Hepatocyte (in vitro differentiated cells): ENCODE results near the gene XYLT1.

Experiments used
- EZH2 ChIP-seq: fragments of 200-600 bp; sonication (generic); IDR thresholded peaks from 2 replicates; pipeline ENCODE4 v1.6.1; 2016; ENCODE audit warnings: antibody characterized with exemption, mild to moderate bottlenecking, borderline replicate concordance
- TF ChIP-seq, protein P1 (sequence below): fragments of 200-600 bp; sonication (generic); IDR thresholded peaks from 2 replicates; pipeline ENCODE4 v1.5.1; 2016; ENCODE audit warnings: antibody characterized with exemption, mild to moderate bottlenecking; ENCODE audit not compliant: poor library complexity

DNA sequence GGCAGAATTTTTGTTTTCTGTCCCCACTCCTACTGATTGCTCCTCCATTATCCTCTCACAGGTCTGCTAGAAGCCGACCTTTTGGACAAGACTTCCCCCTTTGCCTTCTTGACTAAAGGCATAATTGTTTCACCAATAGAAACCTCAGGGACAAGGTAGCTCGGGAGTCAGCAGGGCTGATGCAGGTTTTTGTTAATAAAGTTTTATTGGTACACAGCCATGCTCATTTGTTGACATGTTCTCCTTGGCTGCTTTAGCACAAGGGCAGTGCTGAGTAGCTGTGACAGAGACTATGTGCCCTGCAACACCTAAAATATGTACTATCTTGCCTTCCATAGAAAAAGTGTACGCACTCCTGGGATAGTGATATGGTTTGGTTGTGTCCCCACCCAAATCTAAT lies 271.6 kb downstream of the XYLT1 start:
- TF ChIP-seq, protein P1, sequence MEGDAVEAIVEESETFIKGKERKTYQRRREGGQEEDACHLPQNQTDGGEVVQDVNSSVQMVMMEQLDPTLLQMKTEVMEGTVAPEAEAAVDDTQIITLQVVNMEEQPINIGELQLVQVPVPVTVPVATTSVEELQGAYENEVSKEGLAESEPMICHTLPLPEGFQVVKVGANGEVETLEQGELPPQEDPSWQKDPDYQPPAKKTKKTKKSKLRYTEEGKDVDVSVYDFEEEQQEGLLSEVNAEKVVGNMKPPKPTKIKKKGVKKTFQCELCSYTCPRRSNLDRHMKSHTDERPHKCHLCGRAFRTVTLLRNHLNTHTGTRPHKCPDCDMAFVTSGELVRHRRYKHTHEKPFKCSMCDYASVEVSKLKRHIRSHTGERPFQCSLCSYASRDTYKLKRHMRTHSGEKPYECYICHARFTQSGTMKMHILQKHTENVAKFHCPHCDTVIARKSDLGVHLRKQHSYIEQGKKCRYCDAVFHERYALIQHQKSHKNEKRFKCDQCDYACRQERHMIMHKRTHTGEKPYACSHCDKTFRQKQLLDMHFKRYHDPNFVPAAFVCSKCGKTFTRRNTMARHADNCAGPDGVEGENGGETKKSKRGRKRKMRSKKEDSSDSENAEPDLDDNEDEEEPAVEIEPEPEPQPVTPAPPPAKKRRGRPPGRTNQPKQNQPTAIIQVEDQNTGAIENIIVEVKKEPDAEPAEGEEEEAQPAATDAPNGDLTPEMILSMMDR, result no peak
- no peak for TF ChIP-seq EZH2
